Endothelial cell of hepatic sinusoid (primary cell): ENCODE measurements around the gene JMJD7.
"Not testable (repeated sequence)": the region's sequence is repeated elsewhere in the genome, so short reads cannot be mapped to it uniquely, and the experiment has no call there.

Source experiments
- in situ Hi-C: cut with HindIII; loops from 2 replicates; pipeline ENCODE4 v1.10.0; 2017; ENCODE audit warnings: low sequenced_read_pairs

The JMJD7 gene

GRCh38 chr15:41820791-41821423 lies 7.0 kb upstream of the JMJD7 start:
- in situ Hi-C loops = no loop called here

- in situ Hi-C loops = no loop called here
Measured at GRCh38 chr15:41821831-41822230, 6.1 kb upstream of the JMJD7 start.

GRCh38 chr15:41822471-41822870 lies 5.4 kb upstream of the JMJD7 start:
- in situ Hi-C loops = no loop called here

GRCh38 chr15:41822957-41823356 lies 4.9 kb upstream of the JMJD7 start:
- in situ Hi-C loops = no loop called here

GRCh38 chr15:41823502-41823901 lies 4.4 kb upstream of the JMJD7 start:
- in situ Hi-C loops = no loop called here

- in situ Hi-C loops = no loop called here
Measured at GRCh38 chr15:41824062-41824745, 3.7 kb upstream of the JMJD7 start.

GRCh38 chr15:41825145-41825544 lies 2.7 kb upstream of the JMJD7 start:
- in situ Hi-C loops = no loop called here

- in situ Hi-C loops = no loop called here
Measured at GRCh38 chr15:41825572-41826535, 2.0 kb upstream of the JMJD7 start.

GRCh38 chr15:41827290-41827879 lies 507 bp upstream of the JMJD7 start:
- in situ Hi-C loops = no loop called here

GRCh38 chr15:41828807-41829141 lies 882 bp downstream of the JMJD7 start:
- in situ Hi-C loops = no loop called here

GRCh38 chr15:41829959-41830646 lies 2.2 kb downstream of the JMJD7 start:
- in situ Hi-C loops = no loop called here

- in situ Hi-C loops = not testable (repeated sequence)
Measured at GRCh38 chr15:41831291-41831690, 3.4 kb downstream of the JMJD7 start.

GRCh38 chr15:41832208-41832607 lies 4.3 kb downstream of the JMJD7 start:
- in situ Hi-C loops = no loop called here

GRCh38 chr15:41832875-41833274 lies 5.0 kb downstream of the JMJD7 start:
- in situ Hi-C loops = no loop called here

- in situ Hi-C loops = no loop called here
Measured at GRCh38 chr15:41834096-41834495, 6.2 kb downstream of the JMJD7 start.

GRCh38 chr15:41836073-41836472 lies 8.2 kb downstream of the JMJD7 start:
- in situ Hi-C loops = no loop called here

- in situ Hi-C loops = no loop called here
Measured at GRCh38 chr15:41836713-41837454, 9.0 kb downstream of the JMJD7 start.

- in situ Hi-C loops = no loop called here
Measured at GRCh38 chr15:41838400-41838897, 10.6 kb downstream of the JMJD7 start, which contains the start of gene PLA2G4B. Gene PLA2G4B (plus strand): TSS chr15:41838847. CDS start chr15:41838914, 67 bp downstream.

- in situ Hi-C loops = no loop called here
Measured at GRCh38 chr15:41839781-41840491, 12.0 kb downstream of the JMJD7 start.
